Amygdala (tissue), 56 donors: ENCODE measurements around the gene CDC14A.

Experiments
- DNase-seq, 56 donors: peaks; one replicate each; lab custom pipeline; 2025; lab: John Stamatoyannopoulos, UW

CDC14A gene

GRCh38 chr1:100523038-100523652 is 170.8 kb downstream of the CDC14A start:
- no peak for DNase-seq

- no peak for DNase-seq
Observed at GRCh38 chr1:100524355-100524754, 172.0 kb downstream of the CDC14A start.

DNA sequence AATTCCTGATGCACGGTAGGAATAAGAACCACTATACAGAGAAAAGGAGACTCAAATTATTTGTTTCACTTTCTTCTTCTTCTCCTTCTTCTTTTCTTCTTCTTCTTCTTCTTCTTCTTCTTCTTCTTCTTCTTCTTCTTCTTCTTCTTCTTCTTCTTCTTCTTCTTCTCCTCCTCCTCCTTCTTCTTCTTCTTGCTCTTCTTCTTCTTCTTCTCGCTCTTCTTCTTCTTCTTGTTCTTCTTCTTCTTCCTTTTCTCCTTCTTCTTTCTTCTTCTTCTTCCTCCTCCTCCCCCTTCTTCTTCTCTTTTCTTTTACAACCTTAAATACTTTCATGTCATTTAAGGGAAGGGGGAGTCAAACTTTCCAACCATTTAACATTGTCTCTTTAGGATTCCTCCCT is 174.6 kb downstream of the CDC14A start:
- no peak for DNase-seq

DNA sequence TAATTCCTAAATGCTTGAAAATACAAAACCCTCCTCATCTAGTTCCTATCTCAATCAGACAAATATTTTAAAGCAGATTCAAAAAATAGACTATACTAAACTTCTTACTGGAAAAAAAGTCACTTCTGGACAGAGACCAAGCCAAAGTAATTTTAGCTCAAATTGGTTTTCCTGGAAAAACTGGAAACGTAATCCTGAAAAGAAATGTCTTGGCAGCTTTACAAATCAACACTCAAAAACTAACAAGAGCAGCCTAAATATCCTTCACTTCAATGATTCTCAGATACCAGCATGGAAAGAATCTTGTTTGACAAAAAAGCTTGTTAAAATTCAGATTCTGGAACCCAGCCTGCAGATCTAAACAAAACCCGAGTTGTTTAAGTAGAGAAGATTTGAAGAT is 176.6 kb downstream of the CDC14A start:
- no peak for DNase-seq

GRCh38 chr1:100530141-100530540 is 177.8 kb downstream of the CDC14A start:
- no peak for DNase-seq

- DNase-seq: no peak
Observed at GRCh38 chr1:100530880-100531487, 178.7 kb downstream of the CDC14A start.

DNA sequence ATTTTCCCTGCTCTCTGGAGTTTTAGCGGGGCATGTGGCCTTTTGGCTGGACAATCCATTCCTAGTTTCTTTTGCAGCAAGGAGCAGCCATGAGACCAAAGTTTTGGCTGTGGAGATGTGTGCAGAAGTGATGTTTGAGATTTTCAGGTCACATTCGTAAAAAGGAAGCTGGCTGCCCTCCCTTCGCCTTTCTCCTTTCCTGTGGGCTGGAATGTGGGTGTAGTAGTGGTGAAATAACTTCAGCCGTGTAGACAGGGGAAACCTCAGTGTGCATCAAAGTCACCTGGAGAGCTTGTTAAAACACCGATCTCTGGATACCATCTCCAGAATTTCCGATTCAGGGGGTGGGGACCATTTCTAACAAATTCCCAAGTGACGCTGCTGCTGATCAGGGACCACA is 180.3 kb downstream of the CDC14A start:
- DNase-seq: no peak

DNA sequence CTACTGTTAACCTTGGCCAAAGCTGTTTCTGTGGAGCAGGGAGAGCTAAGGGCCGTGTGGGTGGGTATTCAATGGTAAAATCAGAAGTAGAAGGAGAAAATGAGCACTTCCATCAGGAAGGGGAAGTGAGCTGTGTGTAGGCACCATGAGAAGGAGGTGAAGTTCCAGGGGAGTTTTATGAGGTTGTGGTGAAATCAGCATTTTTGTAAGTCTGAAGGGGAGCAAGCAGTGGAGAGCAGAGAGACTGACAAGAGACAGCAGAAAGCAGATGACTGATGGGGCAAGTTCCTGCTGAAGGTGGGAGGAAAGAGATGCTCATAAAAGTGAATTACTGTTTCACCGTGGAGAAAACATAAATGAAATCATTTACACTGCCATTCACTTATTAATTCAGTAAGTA is 183.0 kb downstream of the CDC14A start:
- no peak for DNase-seq

GRCh38 chr1:100536031-100536430 is 183.7 kb downstream of the CDC14A start:
- DNase-seq: no peak

GRCh38 chr1:100538913-100539835 is 186.9 kb downstream of the CDC14A start:
- peak in 11 of 56 donors; percentile 5 to 58 (median 25) for DNase-seq

DNA sequence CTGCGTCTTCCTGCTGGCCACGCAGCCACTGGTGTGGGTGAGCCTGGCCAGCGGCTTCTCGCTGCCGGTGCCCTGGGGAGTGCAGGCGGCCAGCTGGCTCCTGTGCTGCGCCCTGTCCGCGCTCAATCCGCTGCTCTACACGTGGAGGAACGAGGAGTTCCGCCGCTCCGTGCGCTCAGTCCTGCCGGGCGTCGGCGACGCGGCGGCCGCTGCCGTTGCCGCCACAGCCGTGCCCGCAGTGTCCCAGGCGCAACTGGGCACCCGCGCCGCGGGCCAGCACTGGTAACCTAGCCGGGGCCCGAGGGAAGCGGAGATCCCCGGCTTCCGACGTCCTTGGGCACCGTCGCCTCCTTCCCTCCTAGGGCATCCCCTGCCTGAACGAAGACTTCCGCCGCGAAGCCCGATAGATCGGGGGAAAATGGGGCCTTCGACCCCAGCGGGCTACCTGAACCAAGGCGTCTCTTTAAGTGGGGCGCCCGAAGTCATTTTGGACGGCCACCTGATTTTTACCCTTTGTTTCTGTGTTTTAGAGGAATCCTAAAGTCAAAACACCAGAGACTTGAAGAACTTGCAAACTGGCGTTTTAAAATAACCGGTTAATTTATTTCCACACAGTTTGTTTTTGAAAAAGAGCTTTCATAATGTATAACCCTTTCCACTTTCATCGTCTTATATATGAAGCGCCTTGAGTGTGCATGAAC is 187.7 kb downstream of the CDC14A start:
- DNase-seq: peak in 2 of 56 donors; percentile 34 to 46

- no peak for DNase-seq
Observed at GRCh38 chr1:100542285-100542684, 190.0 kb downstream of the CDC14A start.

GRCh38 chr1:100543640-100544039 is 191.3 kb downstream of the CDC14A start:
- no peak for DNase-seq

DNA sequence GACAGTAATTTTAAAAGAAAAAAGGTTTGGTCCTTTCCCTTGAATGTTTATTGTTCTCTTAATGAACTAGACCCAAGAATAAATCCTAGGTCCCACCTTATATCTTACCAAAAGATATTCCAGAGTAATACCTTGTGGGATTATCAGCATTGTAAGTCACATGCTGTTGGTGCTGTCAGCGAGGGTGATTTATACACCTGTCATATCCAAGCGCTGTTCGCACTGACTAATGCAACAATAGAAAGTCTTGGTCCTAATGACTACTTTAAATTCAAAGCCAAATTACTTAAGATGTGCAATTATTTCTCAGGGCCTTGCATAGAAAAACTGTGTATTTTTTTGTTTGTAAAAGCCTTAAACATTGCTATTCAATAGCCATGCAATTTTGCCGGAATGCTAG is 192.5 kb downstream of the CDC14A start:
- no peak for DNase-seq

- no peak for DNase-seq
Observed at GRCh38 chr1:100545855-100546254, 193.5 kb downstream of the CDC14A start.

- DNase-seq: no peak
Observed at GRCh38 chr1:100552031-100552430, 199.7 kb downstream of the CDC14A start.

DNA sequence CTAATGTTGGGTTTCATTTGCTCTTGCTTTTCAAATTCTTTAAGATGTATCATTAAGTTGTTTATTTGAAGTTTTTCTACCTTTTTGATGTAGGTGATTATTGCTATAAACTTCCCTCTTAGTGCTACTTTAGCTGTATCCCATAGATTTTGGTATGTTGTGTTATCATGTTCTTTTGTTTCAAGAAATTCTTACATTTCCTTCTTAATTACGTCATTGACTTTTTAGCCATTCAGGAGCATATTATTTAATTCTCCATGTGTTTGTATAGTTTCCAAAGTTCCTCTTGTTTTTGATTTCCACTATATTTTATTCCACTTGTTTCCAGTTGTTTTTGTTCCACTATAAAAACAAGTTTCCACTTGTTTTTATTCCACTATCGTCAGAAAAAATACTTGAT is 200.6 kb downstream of the CDC14A start:
- no peak for DNase-seq

- DNase-seq: no peak
Observed at GRCh38 chr1:100556181-100556580, 203.9 kb downstream of the CDC14A start.

GRCh38 chr1:100556925-100557605 is 204.8 kb downstream of the CDC14A start:
- DNase-seq: no peak

- no peak for DNase-seq
Observed at GRCh38 chr1:100557606-100557953, 205.3 kb downstream of the CDC14A start.
